ENCODE measurements around the gene KIRREL3.

KIRREL3 gene

GRCh38 chr11:127013550-127013949 lies 13.0 kb upstream of the KIRREL3 start:
- Mint-ChIP-seq H3K36me3 (ENCODE audit: low read depth) (no peaks in the 10 kb centered on the region), H3K4me1 (ENCODE audit: low read depth) (no peaks in the 10 kb centered on the region), H3K27ac (no peak overlapping the region), H3K4me3 (no peak overlapping the region), H3K9me3 (no peaks in the 10 kb centered on the region), H3K27me3 (peaks cover 8% of the 10 kb centered on the region)

- Mint-ChIP-seq H3K9me3 (no peaks in the 10 kb centered on the region), H3K27ac (no peak overlapping the region), H3K4me1 (ENCODE audit: low read depth) (no peaks in the 10 kb centered on the region), H3K36me3 (ENCODE audit: low read depth) (no peaks in the 10 kb centered on the region), H3K4me3 (no peak overlapping the region), H3K27me3 (peaks cover 49% of the 10 kb centered on the region)
Observed at GRCh38 chr11:127006311-127006710, 5.7 kb upstream of the KIRREL3 start.

DNA sequence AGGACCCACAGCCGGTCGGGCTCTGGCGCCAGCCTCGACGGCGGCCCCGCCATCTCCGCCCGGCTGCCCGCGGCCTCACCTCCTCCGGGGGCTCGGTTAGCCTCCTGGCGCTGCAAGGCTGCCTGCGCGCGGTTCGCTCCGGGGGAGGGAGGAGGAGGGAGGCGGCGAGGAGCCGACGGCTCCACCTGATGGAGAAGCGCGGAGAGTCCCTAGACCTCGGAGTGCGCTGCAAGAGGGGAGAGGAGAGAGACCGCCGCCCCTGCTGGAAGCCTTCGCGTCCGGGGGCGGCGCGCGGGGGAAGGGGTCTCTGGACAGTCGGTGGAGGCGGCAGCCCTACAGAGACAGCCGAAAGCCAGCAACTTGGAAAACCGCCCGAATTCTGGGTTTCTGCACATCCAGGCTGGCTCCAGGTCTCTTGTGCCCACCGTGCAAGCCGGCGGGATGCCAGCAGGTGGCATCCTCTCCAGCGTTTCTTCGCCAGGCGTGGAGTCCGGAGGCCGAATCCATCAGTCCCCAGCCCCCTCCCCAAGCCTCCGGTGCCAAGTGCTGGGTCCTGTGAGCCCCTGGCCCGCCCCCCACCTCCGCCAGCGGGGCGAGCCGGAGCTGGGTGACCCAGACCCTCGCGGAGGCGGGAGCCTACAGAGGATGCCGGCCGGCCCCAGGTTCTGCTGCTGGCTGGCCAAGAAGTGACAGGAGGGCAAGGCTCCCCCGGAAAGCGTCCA lies 2.9 kb upstream of the KIRREL3 start:
- Mint-ChIP-seq H3K36me3 (ENCODE audit: low read depth) (no peaks in the 10 kb centered on the region), H3K27me3 (peaks cover 49% of the 10 kb centered on the region), H3K9me3 (no peaks in the 10 kb centered on the region), H3K4me3 (no peak overlapping the region), H3K4me1 (ENCODE audit: low read depth) (no peaks in the 10 kb centered on the region), H3K27ac (no peak overlapping the region)

DNA sequence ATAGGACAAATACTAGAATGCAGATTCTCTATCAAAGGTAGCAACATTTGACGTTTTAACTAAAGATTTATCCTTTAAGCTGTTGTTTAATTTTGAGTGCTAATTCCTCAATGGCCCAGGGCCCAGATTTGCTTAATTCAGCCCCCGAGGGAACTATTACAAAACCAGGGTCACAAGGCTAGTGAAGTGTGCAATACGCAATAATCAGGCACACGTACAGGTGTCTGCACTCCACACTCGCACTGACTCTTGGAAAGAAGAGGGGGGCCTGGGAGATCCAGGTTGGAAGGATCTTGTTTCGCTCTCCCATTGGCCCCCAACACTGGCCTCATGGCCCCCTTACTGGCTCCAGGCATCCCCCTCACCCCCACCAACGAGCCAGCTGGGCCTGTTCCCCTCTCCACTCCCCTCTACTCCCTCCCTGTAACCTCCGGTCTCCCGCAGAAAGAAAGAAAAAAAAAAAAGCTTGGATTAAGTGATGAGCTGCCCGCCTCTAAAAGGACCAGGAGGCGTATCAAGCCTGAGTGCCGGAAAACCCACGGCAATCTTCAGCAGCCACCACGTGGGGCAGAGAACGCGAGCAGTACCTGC lies 2.2 kb upstream of the KIRREL3 start:
- no peak overlapping the region for H3K27ac Mint-ChIP-seq
- no peaks in the 10 kb centered on the region for H3K36me3 Mint-ChIP-seq (ENCODE audit: low read depth)
- H3K4me1 Mint-ChIP-seq (ENCODE audit: low read depth): no peaks in the 10 kb centered on the region
- H3K9me3 Mint-ChIP-seq: no peaks in the 10 kb centered on the region
- H3K27me3 Mint-ChIP-seq: peaks cover 49% of the 10 kb centered on the region
- H3K4me3 Mint-ChIP-seq: no peak overlapping the region

- H3K4me1 Mint-ChIP-seq (ENCODE audit: low read depth): no peaks in the 10 kb centered on the region
- peaks cover 52% of the 10 kb centered on the region for H3K27me3 Mint-ChIP-seq
- H3K9me3 Mint-ChIP-seq: no peaks in the 10 kb centered on the region
- H3K4me3 Mint-ChIP-seq: no peak overlapping the region
- H3K27ac Mint-ChIP-seq: no peak overlapping the region
- H3K36me3 Mint-ChIP-seq (ENCODE audit: low read depth): no peaks in the 10 kb centered on the region
Observed at GRCh38 chr11:127000981-127001380, 411 bp upstream of the KIRREL3 start.

GRCh38 chr11:126999366-126999765 lies 1.2 kb downstream of the KIRREL3 start:
- Mint-ChIP-seq H3K9me3 (no peaks in the 10 kb centered on the region), H3K4me1 (ENCODE audit: low read depth) (no peaks in the 10 kb centered on the region), H3K36me3 (ENCODE audit: low read depth) (no peaks in the 10 kb centered on the region), H3K27ac (no peak overlapping the region), H3K27me3 (peaks cover 42% of the 10 kb centered on the region), H3K4me3 (no peak overlapping the region)

- H3K4me3 Mint-ChIP-seq: no peak overlapping the region
- no peak overlapping the region for H3K27ac Mint-ChIP-seq
- peaks cover 38% of the 10 kb centered on the region for H3K27me3 Mint-ChIP-seq
- no peaks in the 10 kb centered on the region for H3K9me3 Mint-ChIP-seq
- H3K36me3 Mint-ChIP-seq (ENCODE audit: low read depth): no peaks in the 10 kb centered on the region
- H3K4me1 Mint-ChIP-seq (ENCODE audit: low read depth): no peaks in the 10 kb centered on the region
Observed at GRCh38 chr11:126997641-126998040, 2.9 kb downstream of the KIRREL3 start.

- Mint-ChIP-seq H3K9me3 (no peaks in the 10 kb centered on the region), H3K4me3 (no peak overlapping the region), H3K27ac (no peak overlapping the region), H3K36me3 (ENCODE audit: low read depth) (no peaks in the 10 kb centered on the region), H3K27me3 (peaks cover 36% of the 10 kb centered on the region), H3K4me1 (ENCODE audit: low read depth) (no peaks in the 10 kb centered on the region)
Observed at GRCh38 chr11:126997196-126997595, 3.4 kb downstream of the KIRREL3 start.

- peaks cover 34% of the 10 kb centered on the region for H3K27me3 Mint-ChIP-seq
- no peaks in the 10 kb centered on the region for H3K4me1 Mint-ChIP-seq (ENCODE audit: low read depth)
- no peak overlapping the region for H3K27ac Mint-ChIP-seq
- no peaks in the 10 kb centered on the region for H3K36me3 Mint-ChIP-seq (ENCODE audit: low read depth)
- H3K4me3 Mint-ChIP-seq: no peak overlapping the region
- H3K9me3 Mint-ChIP-seq: no peaks in the 10 kb centered on the region
Observed at GRCh38 chr11:126996036-126996804, 4.3 kb downstream of the KIRREL3 start.

GRCh38 chr11:126993599-126993998 lies 7.0 kb downstream of the KIRREL3 start:
- H3K36me3 Mint-ChIP-seq (ENCODE audit: low read depth): no peaks in the 10 kb centered on the region
- H3K4me1 Mint-ChIP-seq (ENCODE audit: low read depth): no peaks in the 10 kb centered on the region
- no peak overlapping the region for H3K27ac Mint-ChIP-seq
- no peaks in the 10 kb centered on the region for H3K9me3 Mint-ChIP-seq
- no peak overlapping the region for H3K4me3 Mint-ChIP-seq
- peaks cover 47% of the 10 kb centered on the region for H3K27me3 Mint-ChIP-seq

- Mint-ChIP-seq H3K4me1 (ENCODE audit: low read depth) (no peaks in the 10 kb centered on the region), H3K9me3 (no peaks in the 10 kb centered on the region), H3K27me3 (peaks cover 47% of the 10 kb centered on the region), H3K27ac (no peak overlapping the region), H3K4me3 (no peak overlapping the region), H3K36me3 (ENCODE audit: low read depth) (no peaks in the 10 kb centered on the region)
Observed at GRCh38 chr11:126992804-126993111, 7.8 kb downstream of the KIRREL3 start.

GRCh38 chr11:126992065-126992803 lies 8.3 kb downstream of the KIRREL3 start:
- H3K9me3 Mint-ChIP-seq: no peaks in the 10 kb centered on the region
- H3K27me3 Mint-ChIP-seq: peaks cover 43% of the 10 kb centered on the region
- H3K36me3 Mint-ChIP-seq (ENCODE audit: low read depth): no peaks in the 10 kb centered on the region
- H3K4me3 Mint-ChIP-seq: no peak overlapping the region
- no peaks in the 10 kb centered on the region for H3K4me1 Mint-ChIP-seq (ENCODE audit: low read depth)
- H3K27ac Mint-ChIP-seq: no peak overlapping the region

DNA sequence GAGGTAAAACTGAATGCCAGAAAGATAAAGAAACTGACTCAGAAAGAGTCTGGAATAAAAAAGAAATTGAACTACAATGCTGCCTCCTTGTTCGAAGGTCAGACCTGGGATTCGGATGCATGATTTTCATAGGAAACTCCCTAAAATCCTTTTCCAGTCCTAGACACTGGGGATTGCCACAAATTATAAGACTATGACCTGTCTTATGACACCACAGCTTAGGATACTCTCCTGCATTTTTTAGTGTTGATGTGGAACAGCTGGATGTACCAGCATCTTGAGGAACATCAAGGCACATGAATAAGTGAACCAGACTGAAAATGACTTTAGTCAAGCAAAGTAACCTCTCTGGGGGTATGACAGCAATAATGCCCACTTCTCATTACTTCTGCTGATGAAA lies 9.0 kb downstream of the KIRREL3 start:
- H3K4me3 Mint-ChIP-seq: no peak overlapping the region
- H3K4me1 Mint-ChIP-seq (ENCODE audit: low read depth): no peaks in the 10 kb centered on the region
- no peaks in the 10 kb centered on the region for H3K36me3 Mint-ChIP-seq (ENCODE audit: low read depth)
- peaks cover 40% of the 10 kb centered on the region for H3K27me3 Mint-ChIP-seq
- no peak overlapping the region for H3K27ac Mint-ChIP-seq
- no peaks in the 10 kb centered on the region for H3K9me3 Mint-ChIP-seq

DNA sequence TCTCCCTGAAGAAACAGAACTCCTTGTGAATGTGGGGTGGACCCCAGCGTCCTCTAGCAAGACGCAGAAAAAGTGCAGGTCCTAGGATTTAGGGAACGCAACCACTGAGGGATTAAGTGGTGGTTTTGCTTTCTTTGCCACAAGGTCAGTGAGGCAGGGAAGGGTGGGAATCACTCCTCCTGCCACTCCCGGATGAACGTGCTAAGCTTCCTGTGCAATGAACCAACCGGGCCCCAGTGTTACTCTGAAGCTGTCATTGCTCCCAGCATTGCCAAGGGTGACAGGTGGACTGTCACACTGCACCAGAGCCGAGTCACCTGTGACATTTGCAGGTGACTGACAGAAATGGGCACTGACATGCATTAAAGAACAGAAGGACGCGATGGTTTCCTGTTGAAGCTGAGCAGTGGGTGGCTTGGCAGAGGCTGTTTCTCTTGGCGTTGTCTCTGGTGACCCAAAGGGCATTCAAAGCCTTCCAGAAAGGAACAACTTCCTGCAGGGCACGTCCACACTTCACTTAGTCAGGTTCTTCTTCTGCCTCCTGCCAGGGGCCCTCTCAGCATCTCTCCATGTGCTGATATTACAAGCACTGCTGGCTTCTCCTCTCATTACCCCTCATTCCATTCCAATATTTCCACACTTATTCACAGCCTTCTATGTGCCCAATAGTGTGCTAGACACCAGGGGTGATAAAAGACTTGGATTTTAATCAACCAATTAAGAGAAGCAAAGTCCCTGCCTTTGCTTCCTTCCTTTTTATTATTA lies 9.7 kb downstream of the KIRREL3 start:
- no peaks in the 10 kb centered on the region for H3K9me3 Mint-ChIP-seq
- no peaks in the 10 kb centered on the region for H3K36me3 Mint-ChIP-seq (ENCODE audit: low read depth)
- no peak overlapping the region for H3K4me3 Mint-ChIP-seq
- H3K27ac Mint-ChIP-seq: no peak overlapping the region
- H3K27me3 Mint-ChIP-seq: peaks cover 36% of the 10 kb centered on the region
- H3K4me1 Mint-ChIP-seq (ENCODE audit: low read depth): no peaks in the 10 kb centered on the region
